Measurements from ENCODE around the gene PCDHA13.
"Not testable (repeated sequence)": the region's sequence is repeated elsewhere in the genome, so short reads cannot be mapped to it uniquely, and the experiment has no call there.

PCDHA13 gene

DNA sequence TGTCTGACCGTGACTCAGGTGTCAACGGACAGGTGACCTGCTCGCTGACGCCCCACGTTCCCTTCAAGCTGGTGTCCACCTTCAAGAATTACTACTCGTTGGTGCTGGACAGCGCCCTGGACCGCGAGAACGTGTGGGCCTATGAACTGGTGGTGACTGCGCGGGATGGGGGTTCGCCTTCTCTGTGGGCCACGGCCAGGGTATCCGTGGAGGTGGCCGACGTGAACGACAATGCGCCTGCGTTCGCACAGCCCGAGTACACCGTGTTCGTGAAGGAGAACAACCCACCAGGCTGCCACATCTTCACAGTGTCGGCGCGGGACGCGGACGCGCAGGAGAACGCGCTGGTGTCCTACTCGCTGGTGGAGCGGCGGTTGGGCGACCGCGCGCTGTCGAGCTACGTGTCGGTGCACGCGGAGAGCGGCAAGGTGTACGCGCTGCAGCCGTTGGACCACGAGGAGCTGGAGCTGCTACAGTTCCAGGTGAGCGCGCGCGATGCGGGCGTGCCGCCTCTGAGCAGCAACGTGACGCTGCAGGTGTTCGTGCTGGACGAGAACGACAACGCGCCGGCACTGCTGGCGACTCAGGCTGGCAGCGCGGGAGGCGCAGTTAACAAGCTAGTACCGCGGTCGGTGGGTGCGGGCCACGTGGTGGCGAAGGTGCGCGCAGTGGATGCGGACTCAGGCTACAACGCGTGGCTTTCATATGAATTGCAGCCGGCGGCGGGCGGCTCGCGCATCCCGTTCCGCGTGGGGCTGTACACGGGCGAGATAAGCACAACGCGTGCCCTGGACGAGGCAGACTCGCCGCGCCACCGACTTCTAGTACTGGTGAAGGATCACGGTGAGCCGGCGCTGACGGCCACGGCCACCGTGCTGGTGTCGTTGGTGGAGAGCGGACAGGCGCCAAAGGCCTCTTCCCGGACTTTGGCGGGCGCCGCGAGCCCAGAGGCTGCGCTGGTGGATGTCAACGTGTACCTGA lies 11.4 kb upstream of the PCDHA13 start:
- DNase-seq (ENCODE audit: low spot score) = no peak

DNA sequence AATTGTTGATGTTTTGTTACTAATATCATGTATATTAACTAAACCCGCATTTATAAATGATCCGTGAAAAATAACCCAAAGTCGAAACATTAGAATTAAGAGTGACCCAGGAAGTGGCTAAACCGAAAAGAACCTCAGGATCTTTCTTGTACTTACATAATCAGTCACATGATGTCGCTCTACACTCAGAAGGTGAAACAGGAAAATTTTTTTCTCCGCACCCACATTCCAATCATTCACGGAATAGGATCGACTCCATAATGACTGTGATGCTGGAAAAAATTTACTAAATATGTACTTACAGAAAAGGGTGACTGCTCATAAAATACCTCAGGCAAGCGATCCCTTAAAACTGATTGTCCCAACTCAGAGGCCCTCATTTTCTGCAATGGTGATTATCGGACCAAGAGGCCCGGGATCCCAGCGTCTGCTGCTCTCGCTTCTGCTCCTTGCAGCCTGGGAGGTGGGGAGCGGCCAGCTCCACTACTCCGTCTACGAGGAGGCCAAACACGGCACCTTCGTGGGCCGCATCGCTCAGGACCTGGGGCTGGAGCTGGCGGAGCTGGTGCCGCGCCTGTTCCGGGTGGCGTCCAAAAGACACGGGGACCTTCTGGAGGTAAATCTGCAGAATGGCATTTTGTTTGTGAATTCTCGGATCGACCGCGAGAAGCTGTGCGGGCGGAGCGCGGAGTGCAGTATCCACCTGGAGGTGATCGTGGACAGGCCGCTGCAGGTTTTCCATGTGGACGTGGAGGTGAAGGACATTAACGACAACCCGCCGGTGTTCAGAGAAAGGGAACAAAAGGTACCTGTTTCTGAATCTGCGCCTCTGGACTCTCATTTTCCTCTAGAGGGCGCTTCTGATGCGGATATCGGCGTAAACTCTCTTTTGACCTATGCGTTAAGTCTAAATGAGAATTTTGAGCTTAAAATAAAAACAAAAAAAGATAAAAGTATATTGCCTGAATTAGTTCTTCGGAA lies 6.5 kb upstream of the PCDHA13 start, which contains the start of gene PCDHA12:
TSS of gene PCDHA12 (plus strand) at position 224 of the 981 bp plus-strand sequence. CDS start at position 389, 165 bp downstream.
- peak; percentile 58 for DNase-seq (ENCODE audit: low spot score)

DNA sequence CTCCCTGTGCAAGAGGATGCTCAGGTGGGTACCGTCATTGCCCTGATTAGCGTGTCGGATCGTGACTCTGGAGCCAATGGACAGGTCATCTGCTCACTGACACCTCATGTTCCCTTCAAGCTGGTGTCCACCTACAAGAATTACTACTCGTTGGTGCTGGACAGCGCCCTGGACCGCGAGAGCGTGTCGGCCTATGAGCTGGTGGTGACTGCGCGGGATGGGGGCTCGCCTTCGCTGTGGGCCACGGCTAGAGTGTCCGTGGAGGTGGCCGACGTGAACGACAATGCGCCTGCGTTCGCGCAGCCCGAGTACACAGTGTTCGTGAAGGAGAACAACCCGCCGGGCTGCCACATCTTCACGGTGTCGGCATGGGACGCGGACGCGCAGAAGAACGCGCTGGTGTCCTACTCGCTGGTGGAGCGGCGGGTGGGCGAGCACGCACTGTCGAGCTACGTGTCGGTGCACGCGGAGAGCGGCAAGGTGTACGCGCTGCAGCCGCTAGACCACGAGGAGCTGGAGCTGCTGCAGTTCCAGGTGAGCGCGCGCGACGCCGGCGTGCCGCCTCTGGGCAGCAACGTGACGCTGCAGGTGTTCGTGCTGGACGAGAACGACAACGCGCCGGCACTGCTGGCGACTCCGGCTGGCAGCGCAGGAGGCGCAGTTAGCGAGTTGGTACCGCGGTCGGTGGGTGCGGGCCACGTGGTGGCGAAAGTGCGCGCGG lies 5.2 kb upstream of the PCDHA13 start:
- DNase-seq (ENCODE audit: low spot score) = not testable (repeated sequence)

DNA sequence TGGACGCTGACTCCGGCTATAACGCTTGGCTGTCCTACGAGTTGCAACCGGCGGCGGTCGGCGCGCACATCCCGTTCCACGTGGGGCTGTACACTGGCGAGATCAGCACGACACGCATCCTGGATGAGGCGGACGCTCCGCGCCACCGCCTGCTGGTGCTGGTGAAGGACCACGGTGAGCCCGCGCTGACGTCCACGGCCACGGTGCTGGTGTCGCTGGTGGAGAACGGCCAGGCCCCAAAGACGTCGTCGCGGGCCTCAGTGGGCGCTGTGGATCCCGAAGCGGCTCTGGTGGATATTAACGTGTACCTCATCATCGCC lies 4.7 kb upstream of the PCDHA13 start:
- no peak for DNase-seq (ENCODE audit: low spot score)

DNA sequence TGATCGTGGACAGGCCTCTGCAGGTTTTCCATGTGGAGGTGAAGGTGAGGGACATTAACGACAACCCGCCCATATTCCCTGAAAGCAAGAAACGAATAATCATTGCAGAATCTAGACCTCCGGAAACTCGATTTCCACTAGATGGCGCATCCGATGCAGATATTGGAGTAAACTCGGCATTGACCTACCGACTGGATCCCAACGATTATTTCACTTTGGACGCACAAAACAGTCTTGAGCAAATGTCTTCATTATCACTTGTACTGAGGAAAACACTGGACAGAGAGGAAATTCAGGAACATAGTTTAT lies 621 bp downstream of the PCDHA13 start:
- peak; percentile 58 for DNase-seq (ENCODE audit: low spot score)

DNA sequence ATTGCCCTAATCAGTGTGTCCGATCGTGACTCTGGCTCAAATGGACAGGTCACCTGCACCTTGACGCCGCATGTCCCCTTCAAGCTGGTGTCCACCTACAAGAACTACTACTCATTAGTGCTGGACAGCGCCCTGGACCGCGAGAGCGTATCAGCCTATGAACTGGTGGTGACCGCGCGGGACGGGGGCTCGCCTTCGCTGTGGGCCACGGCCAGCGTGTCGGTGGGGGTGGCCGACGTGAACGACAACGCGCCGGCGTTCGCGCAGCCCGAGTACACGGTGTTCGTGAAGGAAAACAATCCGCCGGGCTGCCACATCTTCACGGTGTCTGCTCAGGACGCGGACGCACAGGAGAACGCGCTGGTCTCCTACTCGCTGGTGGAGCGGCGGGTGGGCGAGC lies 1.4 kb downstream of the PCDHA13 start:
- no peak for DNase-seq (ENCODE audit: low spot score)

DNA sequence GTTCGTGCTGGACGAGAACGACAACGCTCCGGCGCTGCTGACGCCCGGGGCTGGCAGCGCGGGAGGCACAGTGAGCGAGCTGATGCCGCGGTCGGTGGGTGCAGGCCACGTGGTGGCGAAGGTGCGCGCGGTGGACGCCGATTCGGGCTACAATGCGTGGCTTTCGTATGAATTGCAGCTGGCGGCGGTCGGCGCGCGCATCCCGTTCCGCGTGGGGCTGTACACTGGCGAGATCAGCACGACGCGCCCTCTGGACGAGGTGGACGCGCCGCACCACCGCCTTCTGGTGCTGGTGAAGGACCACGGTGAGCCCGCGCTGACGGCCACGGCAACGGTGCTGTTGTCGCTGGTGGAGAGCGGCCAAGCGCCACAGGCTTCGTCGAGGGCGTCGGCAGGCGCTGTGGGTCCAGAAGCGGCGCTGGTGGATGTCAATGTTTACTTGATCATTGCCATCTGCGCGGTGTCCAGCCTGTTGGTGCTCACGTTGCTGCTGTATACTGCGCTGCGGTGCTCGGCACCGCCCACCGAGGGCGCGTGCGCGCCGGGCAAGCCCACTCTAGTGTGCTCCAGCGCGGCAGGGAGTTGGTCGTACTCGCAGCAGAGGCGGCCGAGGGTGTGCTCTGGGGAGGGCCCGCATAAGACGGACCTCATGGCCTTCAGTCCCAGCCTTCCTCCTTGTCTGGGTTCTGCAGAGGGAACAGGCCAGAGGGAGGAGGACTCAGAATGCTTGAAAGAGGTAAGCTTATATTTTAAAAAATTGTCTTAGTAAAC lies 2.2 kb downstream of the PCDHA13 start:
- no peak for DNase-seq (ENCODE audit: low spot score)

DNA sequence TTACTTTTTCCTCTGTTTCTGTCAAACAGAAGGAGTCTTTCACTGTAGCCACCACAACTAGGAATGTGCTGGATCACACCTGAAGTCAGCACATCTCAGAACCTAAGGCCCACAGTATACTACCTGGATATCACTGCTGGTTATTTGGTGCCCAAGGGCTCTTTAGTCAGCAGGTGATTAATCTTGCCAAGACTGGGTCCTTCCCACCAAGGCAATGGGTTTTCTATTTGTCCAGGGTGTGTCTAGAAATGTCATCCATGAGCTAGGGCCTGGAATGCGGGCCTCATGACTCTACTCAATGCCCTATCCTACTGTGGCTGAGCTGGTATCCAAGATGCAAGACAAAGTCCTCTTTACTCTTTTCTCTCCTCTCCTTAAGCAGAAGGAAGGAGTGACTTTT lies 34.4 kb downstream of the PCDHA13 start:
- no peak for DNase-seq (ENCODE audit: low spot score)

DNA sequence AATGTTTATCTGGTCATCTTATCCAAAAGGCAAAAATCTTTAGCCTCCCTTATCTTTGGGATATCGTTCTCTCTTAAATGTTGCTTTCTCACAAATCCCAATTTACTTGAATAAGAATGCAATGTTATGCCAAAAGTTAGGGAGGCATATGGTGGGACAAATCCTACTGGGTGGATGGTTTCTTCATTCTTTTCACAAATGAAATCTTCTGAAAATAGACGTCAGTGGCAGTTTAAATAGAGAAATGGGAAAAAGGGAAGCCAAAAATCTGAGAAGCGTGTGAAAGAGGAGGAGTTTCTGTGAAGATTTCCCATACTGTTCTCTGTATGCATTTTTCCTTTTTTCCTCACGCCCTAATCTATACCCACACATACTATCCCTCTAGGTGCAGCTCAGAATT lies 41.7 kb downstream of the PCDHA13 start:
- DNase-seq (ENCODE audit: low spot score) = no peak

DNA sequence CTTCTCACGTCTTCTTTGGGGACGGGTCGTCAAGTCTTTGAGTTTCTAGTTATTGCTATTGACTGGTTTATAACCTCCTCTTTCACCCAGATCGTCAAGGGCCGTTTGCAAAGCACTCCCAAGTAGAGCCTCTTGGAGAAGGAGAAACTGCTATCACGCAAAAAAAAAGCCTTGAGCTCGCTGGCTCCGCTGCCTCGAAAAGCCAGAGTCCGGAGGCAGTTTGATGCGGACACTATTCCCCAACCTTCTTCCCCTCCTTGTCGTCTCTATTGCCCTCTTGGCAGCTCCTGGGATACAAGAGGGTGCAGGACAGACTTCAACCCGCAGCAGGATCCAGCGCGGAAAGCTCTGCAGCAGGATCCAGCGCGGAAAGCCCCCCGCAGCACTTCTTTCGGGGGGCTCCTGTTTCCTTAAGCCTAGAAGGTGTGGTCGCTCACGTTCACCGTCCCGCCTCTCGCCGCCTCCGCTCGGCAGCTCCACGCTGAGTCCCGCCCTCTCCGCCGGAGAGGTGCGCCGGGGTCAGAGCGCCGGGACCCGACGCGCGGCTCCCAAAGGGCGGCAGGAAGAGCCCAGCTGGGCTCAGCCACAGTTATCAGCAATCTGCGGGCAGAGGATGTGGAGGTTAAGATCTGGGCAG lies 44.0 kb downstream of the PCDHA13 start, which contains the start of gene PCDHAC1:
TSS of gene PCDHAC1 (plus strand) at position 494 of the 637 bp plus-strand sequence. CDS start 594 bp downstream, outside the sequence.
- DNase-seq (ENCODE audit: low spot score) = peak; percentile 74

DNA sequence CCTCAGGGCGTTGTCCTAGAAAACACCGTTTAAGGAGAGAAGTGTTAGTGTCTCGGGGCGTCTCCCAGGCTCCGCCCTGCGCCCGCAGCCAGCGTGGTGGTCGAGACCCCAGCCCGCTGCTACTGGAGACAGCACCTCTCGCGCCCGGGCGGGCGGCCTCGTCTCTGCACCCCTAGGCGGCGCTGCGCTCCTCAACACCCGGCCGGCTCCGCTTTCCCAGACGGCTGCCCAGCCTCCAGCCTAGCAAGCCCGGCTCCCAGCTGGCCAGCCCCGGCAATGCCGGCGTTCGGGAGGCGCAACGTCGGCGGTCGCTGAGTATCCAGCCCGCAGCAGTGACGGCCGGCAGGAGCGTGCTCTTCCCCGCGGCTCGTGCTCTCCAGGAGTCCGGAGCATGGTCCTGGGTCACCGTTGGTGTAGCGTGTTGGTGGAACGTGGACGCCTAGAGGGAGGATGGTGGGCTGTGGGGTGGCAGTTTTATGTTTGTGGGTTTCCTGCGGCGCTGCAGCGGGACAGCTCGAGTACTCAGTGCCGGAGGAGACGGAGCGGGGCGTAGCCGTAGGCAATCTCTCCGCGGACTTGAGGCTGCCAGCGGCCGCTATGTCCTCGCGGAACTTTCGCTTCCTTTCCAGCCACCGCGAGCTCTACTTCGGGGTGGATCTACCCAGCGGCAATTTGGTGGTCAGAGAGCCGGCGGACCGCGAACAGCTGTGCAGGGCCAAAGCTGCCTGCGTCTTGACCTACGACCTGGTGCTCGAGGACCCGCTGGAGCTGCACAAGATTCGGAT lies 44.7 kb downstream of the PCDHA13 start:
- peak; percentile 93 for DNase-seq (ENCODE audit: low spot score)

DNA sequence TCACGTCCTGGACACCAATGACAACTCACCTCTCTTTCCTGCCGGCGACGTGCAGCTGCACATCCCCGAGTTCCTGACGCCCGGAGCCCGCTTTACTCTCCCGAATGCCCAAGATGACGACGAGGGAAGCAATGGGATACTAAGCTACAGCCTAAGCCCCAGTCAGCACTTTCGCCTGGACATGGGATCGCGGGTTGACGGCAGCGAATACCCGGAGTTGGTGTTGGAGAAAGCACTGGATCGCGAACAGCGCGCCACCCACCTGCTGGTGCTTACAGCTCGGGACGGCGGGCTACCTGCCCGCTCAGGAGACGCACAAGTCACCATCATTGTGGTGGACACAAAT lies 45.3 kb downstream of the PCDHA13 start:
- peak; percentile 29 for DNase-seq (ENCODE audit: low spot score)
